Keratinocyte (primary cell): ENCODE data around the gene SP7. TPM values are rescaled to one million over a fixed set of nuclear protein-coding genes. Genes with fewer than 3 reads are reported as not detected.

ENCODE experiments used
- DNase-seq: peaks from one replicate; pipeline ENCODE4 v3.0.0-alpha.2; 2011; ENCODE audit warnings: low read depth, missing footprints, low spot score
- FAIRE-seq: peaks from 2 replicates; lab custom pipeline; 2011; peaks lifted over from hg19 to GRCh38; lab: Jason Lieb, UNC
- H2AFZ ChIP-seq: 2 replicates; pipeline ENCODE4 v1.6.0; 2012; ENCODE audit warnings: low read length, control low read depth, inconsistent platforms; ENCODE audit not compliant: control insufficient read depth
- H3K27ac ChIP-seq: 2 replicates; pipeline ENCODE4 v1.5.1; 2011; ENCODE audit warnings: low read length; ENCODE audit not compliant: control insufficient read depth, insufficient read depth
- H3K27me3 ChIP-seq: 3 replicates; pipeline ENCODE4 v1.6.0; 2011; ENCODE audit warnings: low read length; ENCODE audit not compliant: control insufficient read depth, insufficient read depth; ENCODE audit errors: extremely low read depth
- H3K36me3 ChIP-seq, 2 experiments: 2 replicates in 1 of 2; 3 replicates in 1 of 2; pipeline ENCODE4 v1.5.1; 2011; ENCODE audit warnings: low read length in 2 of 2, mild to moderate bottlenecking in 1 of 2; ENCODE audit not compliant: control insufficient read depth in 2 of 2, insufficient read depth in 2 of 2; ENCODE audit errors: extremely low read depth in 1 of 2
- H3K4me1 ChIP-seq: 3 replicates; pipeline ENCODE4 v1.5.1; 2011; ENCODE audit warnings: low read length; ENCODE audit not compliant: control insufficient read depth, insufficient read depth; ENCODE audit errors: extremely low read depth
- H3K4me2 ChIP-seq: 3 replicates; pipeline ENCODE4 v1.6.0; 2011; ENCODE audit warnings: low read depth, low read length; ENCODE audit not compliant: control insufficient read depth, insufficient read depth; ENCODE audit errors: extremely low read depth
- H3K4me3 ChIP-seq, 3 experiments: fragments of 200-600 bp in 1 of 3; sonication (generic) in 1 of 3; 2 replicates in 2 of 3; 3 replicates in 1 of 3; pipeline ENCODE4 v1.5.1; 2011 to 2016; ENCODE audit warnings: low read length in 3 of 3, mild to moderate bottlenecking in 3 of 3, control low read depth in 2 of 3, inconsistent platforms in 1 of 3, low read depth in 1 of 3, mixed read lengths in 1 of 3, mixed run types in 1 of 3, moderate library complexity in 1 of 3; ENCODE audit not compliant: control insufficient read depth in 2 of 3, insufficient read depth in 2 of 3; ENCODE audit errors: extremely low read depth in 1 of 3
- H3K79me2 ChIP-seq: 2 replicates; pipeline ENCODE4 v1.6.0; 2012; ENCODE audit warnings: low read length; ENCODE audit not compliant: control insufficient read depth, insufficient read depth
- H3K9ac ChIP-seq: 3 replicates; pipeline ENCODE4 v1.6.0; 2011; ENCODE audit warnings: low read length; ENCODE audit not compliant: control insufficient read depth, insufficient read depth; ENCODE audit errors: extremely low read depth
- H3K9me1 ChIP-seq: 3 replicates; pipeline ENCODE4 v1.6.0; 2011; ENCODE audit warnings: low read length; ENCODE audit not compliant: control insufficient read depth, insufficient read depth; ENCODE audit errors: extremely low read depth
- H3K9me3 ChIP-seq: 2 replicates; pipeline ENCODE4 v1.5.1; 2012; ENCODE audit warnings: low read depth, low read length; ENCODE audit not compliant: control insufficient read depth
- H4K20me1 ChIP-seq: 3 replicates; pipeline ENCODE4 v1.6.0; 2011; ENCODE audit warnings: low read length; ENCODE audit not compliant: control insufficient read depth, insufficient read depth; ENCODE audit errors: extremely low read depth
- EZH2 ChIP-seq: IDR thresholded peaks from one replicate; pipeline ENCODE4 v1.6.1; 2012; ENCODE audit warnings: inconsistent platforms, mild to moderate bottlenecking, low read length, moderate library complexity
- dilution Hi-C: fragments of 300-500 bp; cut with MboI; formaldehyde crosslinking; loops from one replicate; pipeline ENCODE4 v1.7.0; 2020; ENCODE audit warnings: low sequenced_read_pairs; ENCODE audit not compliant: extremely low pct_ligation_motif_present
- polyA plus RNA-seq, 5 experiments: library from polyadenylated mRNA; depleted of rRNA in 3 of 5; stranded (reverse) in 3 of 5; stranded (forward) in 1 of 5; unstranded in 1 of 5; fragments of >200 nt; gene quantifications; 1 replicate in 1 of 5; 2 replicates in 3 of 5; 3 replicates in 1 of 5; pipeline versions ENCODE4 v1.2.1 to v1.2.3, GENCODE V29; 2011 to 2012; ENCODE audit warnings: missing spikeins in 2 of 5, low read depth in 1 of 5, low replicate concordance in 1 of 5
- TF ChIP-seq, protein P1 (sequence below), 3 experiments: IDR thresholded peaks in 1 of 3; conservative IDR thresholded peaks in 1 of 3; optimal IDR thresholded peaks in 1 of 3; 2 replicates in 2 of 3; 3 replicates in 1 of 3; pipeline versions ENCODE3 to v1.5.1; 2011; ENCODE audit warnings: low read length in 3 of 3, mild to moderate bottlenecking in 3 of 3, moderate library complexity in 2 of 3, control low read depth in 1 of 3, inconsistent platforms in 1 of 3; ENCODE audit not compliant: insufficient read depth in 2 of 3; ENCODE audit errors: extremely low read depth in 1 of 3

SP7 gene
- polyA plus RNA-seq, 1 donor (not counting 4 experiments of a cell fraction or from before 2014, with no cell fraction given) = not detected

DNA sequence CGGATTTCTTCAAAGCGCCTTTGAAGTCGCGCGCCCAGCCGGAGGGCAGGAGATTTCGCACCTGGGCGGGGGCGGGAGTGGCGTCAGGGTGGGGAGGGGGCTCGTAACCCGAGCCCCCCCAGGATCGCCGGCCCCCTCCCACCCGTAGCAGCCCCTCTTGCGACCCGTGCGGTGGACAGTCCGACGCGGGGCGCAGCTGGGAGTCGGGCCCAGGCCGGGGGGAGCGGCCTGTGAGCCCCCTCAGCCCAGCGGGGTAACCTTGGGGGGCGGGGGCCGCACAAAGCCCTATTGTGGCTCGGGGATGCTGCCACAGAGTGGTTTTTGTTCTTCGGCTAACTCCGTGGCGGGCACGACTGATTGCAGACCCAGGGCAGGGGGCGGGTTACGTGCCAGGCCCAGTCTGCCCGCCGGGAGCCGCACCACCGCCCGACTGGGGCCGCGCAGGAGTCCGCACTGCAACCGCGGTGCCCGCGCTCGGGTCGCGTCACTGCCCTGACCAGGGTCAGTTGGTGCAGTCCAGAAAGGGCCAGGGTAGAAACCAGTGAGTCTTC, 10.6 kb downstream of the SP7 start:
- Histone ChIP-seq H2AFZ (peak overlapping the region; percentile 0), H3K36me3 (no peaks in the 10 kb centered on the region), H3K4me3 (peak overlapping the region; percentile 48 to 81 (median 79)), H3K79me2 (peaks cover 2% of the 10 kb centered on the region), H3K4me1 (peaks cover 18% of the 10 kb centered on the region), H3K9me1 (no peaks in the 10 kb centered on the region), H3K9ac (peak overlapping the region; percentile 81), H4K20me1 (no peaks in the 10 kb centered on the region), H3K9me3 (no peaks in the 10 kb centered on the region), H3K4me2 (peak overlapping the region; percentile 99), H3K27ac (peak overlapping the region; percentile 36), H3K27me3 (no peaks in the 10 kb centered on the region)
- dilution Hi-C loops = no loop called here
- FAIRE-seq = no peak
- TF ChIP-seq EZH2 = peak; percentile 31
- TF ChIP-seq, protein P1, sequence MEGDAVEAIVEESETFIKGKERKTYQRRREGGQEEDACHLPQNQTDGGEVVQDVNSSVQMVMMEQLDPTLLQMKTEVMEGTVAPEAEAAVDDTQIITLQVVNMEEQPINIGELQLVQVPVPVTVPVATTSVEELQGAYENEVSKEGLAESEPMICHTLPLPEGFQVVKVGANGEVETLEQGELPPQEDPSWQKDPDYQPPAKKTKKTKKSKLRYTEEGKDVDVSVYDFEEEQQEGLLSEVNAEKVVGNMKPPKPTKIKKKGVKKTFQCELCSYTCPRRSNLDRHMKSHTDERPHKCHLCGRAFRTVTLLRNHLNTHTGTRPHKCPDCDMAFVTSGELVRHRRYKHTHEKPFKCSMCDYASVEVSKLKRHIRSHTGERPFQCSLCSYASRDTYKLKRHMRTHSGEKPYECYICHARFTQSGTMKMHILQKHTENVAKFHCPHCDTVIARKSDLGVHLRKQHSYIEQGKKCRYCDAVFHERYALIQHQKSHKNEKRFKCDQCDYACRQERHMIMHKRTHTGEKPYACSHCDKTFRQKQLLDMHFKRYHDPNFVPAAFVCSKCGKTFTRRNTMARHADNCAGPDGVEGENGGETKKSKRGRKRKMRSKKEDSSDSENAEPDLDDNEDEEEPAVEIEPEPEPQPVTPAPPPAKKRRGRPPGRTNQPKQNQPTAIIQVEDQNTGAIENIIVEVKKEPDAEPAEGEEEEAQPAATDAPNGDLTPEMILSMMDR (optimal IDR thresholded peaks at IDR 0.05 in 1 of 3, IDR thresholded peaks at IDR 0.05 in 1 of 3, conservative IDR thresholded peaks at IDR 0.05 in 1 of 3; ENCODE audit: extremely low read depth in 1 of 3, insufficient read depth in 2 of 3, low read length in 3 of 3) = no peak
- no peak for DNase-seq

GRCh38 chr12:53324779-53325510, 11.2 kb downstream of the SP7 start:
- H2AFZ ChIP-seq = peak overlapping the region; percentile 95
- peaks cover 2% of the 10 kb centered on the region for H3K79me2 ChIP-seq
- no peaks in the 10 kb centered on the region for H3K9me3 ChIP-seq
- peak overlapping the region; percentile 99 for H3K4me2 ChIP-seq
- peak overlapping the region; percentile 73 for H3K27ac ChIP-seq
- no peak for TF ChIP-seq EZH2
- TF ChIP-seq, protein P1 (optimal IDR thresholded peaks at IDR 0.05 in 1 of 3, IDR thresholded peaks at IDR 0.05 in 1 of 3, conservative IDR thresholded peaks at IDR 0.05 in 1 of 3; ENCODE audit: extremely low read depth in 1 of 3, insufficient read depth in 2 of 3, low read length in 3 of 3) = peak; percentile 61 to 82 (median 81)
- H3K4me1 ChIP-seq = peaks cover 21% of the 10 kb centered on the region
- DNase-seq (peak; percentile 33), FAIRE-seq (no peak)
- no peaks in the 10 kb centered on the region for H3K36me3 ChIP-seq
- no peaks in the 10 kb centered on the region for H3K9me1 ChIP-seq
- peak overlapping the region; percentile 81 for H3K9ac ChIP-seq
- no peaks in the 10 kb centered on the region for H4K20me1 ChIP-seq
- H3K4me3 ChIP-seq = peak overlapping the region; percentile 48 to 81 (median 79)
- dilution Hi-C loops = no loop called here
- no peaks in the 10 kb centered on the region for H3K27me3 ChIP-seq
